Breast epithelium (tissue), 4 donors: Measurements from ENCODE around the gene OSBPL9. TPM values are rescaled to one million over a fixed set of nuclear protein-coding genes. Genes with fewer than 3 reads are reported as not detected.

Experiments
- DNase-seq, 2 donors: peaks; one replicate each; pipeline ENCODE4 v3.0.0-alpha.2; 2019; ENCODE audit warnings: low spot score in 2 of 2
- H3K27ac ChIP-seq, 2 donors: fragments of 200-600 bp; sonication (generic) in 1 of 2; one replicate each; pipeline ENCODE4 v1.5.1; 2016 to 2019; ENCODE audit warnings: mild to moderate bottlenecking in 1 of 2
- H3K27me3 ChIP-seq, 2 donors: fragments of 200-600 bp; sonication (generic) in 1 of 2; one replicate each; pipeline versions ENCODE4 v1.5.1 to v1.6.0; 2017 to 2019; ENCODE audit warnings: control low read depth in 1 of 2, mild to moderate bottlenecking in 1 of 2
- H3K36me3 ChIP-seq: fragments of 200-600 bp; one replicate; pipeline ENCODE4 v1.5.1; 2019
- H3K4me1 ChIP-seq, 2 donors: fragments of 200-600 bp; sonication (generic); one replicate each; pipeline ENCODE4 v1.5.1; 2016 to 2019; ENCODE audit warnings: control low read depth in 1 of 2
- H3K4me3 ChIP-seq, 3 donors: fragments of 200-600 bp; sonication (generic); 1 replicate in 2 of 3; 2 replicates in 1 of 3; pipeline ENCODE4 v1.5.1; 2016 to 2019; ENCODE audit warnings: mild to moderate bottlenecking in 3 of 3, moderate library complexity in 2 of 3
- H3K9me3 ChIP-seq, 2 donors: fragments of 200-600 bp; sonication (generic) in 1 of 2; one replicate each; pipeline ENCODE4 v1.5.1; 2016 to 2019; ENCODE audit warnings: control low read depth in 1 of 2
- POLR2A ChIP-seq: fragments of 450-650 bp; IDR thresholded peaks from one replicate; pipeline ENCODE4 v1.6.1; 2016; ENCODE audit warnings: antibody characterized with exemption, mild to moderate bottlenecking, moderate library complexity
- POLR2AphosphoS5 ChIP-seq, 3 donors: sonication (generic); formaldehyde crosslinking; IDR thresholded peaks; one replicate each; pipeline ENCODE4 v1.6.1; 2017; ENCODE audit warnings: antibody characterized with exemption in 3 of 3
- intact Hi-C: fragments of 100-400 bp; cut with DNase I; formaldehyde crosslinking; loops from one replicate; pipeline ENCODE4 v1.15.1; 2023; ENCODE audit warnings: low total_unique reads
- total RNA-seq, 3 donors: library from RNA; depleted of rRNA; stranded (reverse); fragments of >200 nt; gene quantifications; one replicate each; pipeline ENCODE4 v1.1.0, GENCODE V29; 2016
- TF ChIP-seq, protein P1 (sequence below), 3 donors: fragments of 450-650 bp; IDR thresholded peaks; one replicate each; pipeline ENCODE4 v1.5.1; 2016 to 2017; ENCODE audit warnings: antibody characterized with exemption in 3 of 3, mild to moderate bottlenecking in 3 of 3, moderate library complexity in 3 of 3

The OSBPL9 gene
- total RNA-seq, 3 donors from 2014 or later: 107 to 213 (median 136) TPM

DNA sequence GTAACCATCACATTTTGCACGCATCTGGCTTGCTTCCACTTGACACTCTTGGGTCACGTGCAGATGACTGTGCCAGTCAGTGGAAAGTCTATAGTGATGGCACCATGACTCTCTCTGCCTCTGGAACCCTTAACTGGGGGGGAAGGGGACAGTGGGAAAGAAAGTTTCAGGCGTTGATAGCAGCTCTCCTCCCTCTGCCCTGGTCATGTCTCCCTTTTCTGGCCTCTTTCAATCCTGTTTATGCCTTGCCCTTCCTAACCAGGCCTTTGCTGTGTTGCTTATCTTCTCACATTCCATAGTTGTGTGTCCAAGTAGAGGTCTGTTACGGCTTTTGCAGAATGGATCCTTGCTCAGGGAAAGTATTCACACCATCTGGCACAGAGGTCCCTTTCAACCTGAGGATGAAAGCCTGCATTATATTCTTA lies 168.1 kb downstream of the OSBPL9 start:
- TF ChIP-seq, protein P1, sequence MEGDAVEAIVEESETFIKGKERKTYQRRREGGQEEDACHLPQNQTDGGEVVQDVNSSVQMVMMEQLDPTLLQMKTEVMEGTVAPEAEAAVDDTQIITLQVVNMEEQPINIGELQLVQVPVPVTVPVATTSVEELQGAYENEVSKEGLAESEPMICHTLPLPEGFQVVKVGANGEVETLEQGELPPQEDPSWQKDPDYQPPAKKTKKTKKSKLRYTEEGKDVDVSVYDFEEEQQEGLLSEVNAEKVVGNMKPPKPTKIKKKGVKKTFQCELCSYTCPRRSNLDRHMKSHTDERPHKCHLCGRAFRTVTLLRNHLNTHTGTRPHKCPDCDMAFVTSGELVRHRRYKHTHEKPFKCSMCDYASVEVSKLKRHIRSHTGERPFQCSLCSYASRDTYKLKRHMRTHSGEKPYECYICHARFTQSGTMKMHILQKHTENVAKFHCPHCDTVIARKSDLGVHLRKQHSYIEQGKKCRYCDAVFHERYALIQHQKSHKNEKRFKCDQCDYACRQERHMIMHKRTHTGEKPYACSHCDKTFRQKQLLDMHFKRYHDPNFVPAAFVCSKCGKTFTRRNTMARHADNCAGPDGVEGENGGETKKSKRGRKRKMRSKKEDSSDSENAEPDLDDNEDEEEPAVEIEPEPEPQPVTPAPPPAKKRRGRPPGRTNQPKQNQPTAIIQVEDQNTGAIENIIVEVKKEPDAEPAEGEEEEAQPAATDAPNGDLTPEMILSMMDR (IDR thresholded peaks at IDR 0.05): no peak
- TF ChIP-seq POLR2A (no peak), POLR2AphosphoS5 (IDR thresholded peaks at IDR 0.05) (no peak)
- Histone ChIP-seq H3K9me3 (no peaks in the 10 kb centered on the region), H3K27ac (no peak overlapping the region), H3K4me3 (no peak overlapping the region), H3K27me3 (no peaks in the 10 kb centered on the region), H3K4me1 (no peaks in the 10 kb centered on the region), H3K36me3 (peaks cover 29% of the 10 kb centered on the region)
- no peak for DNase-seq
- intact Hi-C loops: no loop called here

DNA sequence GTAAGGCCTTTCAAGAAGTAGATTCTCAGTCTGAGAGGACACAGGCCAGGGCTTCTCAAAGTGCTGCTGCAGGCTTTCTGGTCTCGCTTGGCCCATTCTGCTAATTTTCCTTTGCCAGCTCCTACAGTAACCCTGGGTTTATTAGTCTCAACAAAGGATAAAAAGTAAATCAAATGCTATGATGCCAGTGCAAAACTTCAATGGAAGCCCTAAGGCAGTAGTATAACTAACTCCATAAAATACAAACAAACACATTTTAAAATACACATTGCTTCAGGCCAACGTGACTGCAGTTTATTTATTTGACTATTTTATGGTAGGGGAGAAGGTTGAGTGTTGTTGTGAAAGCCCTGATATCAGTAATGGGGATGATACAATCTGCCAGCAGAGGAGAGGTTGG lies 172.0 kb downstream of the OSBPL9 start:
- no peaks in the 10 kb centered on the region for H3K27me3 ChIP-seq
- intact Hi-C loops: no loop called here
- DNase-seq: no peak
- H3K4me3 ChIP-seq: no peak overlapping the region
- H3K27ac ChIP-seq: no peak overlapping the region
- TF ChIP-seq POLR2AphosphoS5 (IDR thresholded peaks at IDR 0.05): no peak
- TF ChIP-seq POLR2A: no peak
- TF ChIP-seq, protein P1 (IDR thresholded peaks at IDR 0.05): no peak
- H3K36me3 ChIP-seq: peaks cover 35% of the 10 kb centered on the region
- H3K4me1 ChIP-seq: no peaks in the 10 kb centered on the region
- H3K9me3 ChIP-seq: no peaks in the 10 kb centered on the region

DNA sequence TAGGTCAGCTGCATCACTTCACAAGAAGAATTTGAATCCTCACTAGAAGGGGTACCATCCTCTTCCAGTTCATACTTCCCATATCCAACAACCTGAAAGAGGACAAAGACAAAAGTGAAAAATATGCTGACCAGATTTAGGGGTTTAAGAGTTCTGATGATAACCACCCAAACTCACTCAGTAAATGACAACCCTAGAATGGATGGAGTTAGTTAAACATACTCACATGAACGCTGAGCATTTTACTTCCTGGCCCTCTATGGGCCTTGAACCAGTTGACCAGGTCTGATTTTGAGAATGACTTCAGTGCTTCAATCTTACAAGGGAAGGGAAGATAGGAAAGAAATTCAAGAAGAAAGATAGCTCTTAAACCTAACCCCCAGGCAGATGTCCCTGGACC lies 172.4 kb downstream of the OSBPL9 start:
- Histone ChIP-seq H3K27me3 (no peaks in the 10 kb centered on the region), H3K4me3 (no peak overlapping the region), H3K27ac (no peak overlapping the region), H3K36me3 (peaks cover 35% of the 10 kb centered on the region), H3K9me3 (no peaks in the 10 kb centered on the region), H3K4me1 (no peaks in the 10 kb centered on the region)
- no peak for DNase-seq
- intact Hi-C loops: no loop called here
- no peak for TF ChIP-seq POLR2AphosphoS5 (IDR thresholded peaks at IDR 0.05)
- TF ChIP-seq POLR2A: no peak
- TF ChIP-seq, protein P1 (IDR thresholded peaks at IDR 0.05): no peak

DNA sequence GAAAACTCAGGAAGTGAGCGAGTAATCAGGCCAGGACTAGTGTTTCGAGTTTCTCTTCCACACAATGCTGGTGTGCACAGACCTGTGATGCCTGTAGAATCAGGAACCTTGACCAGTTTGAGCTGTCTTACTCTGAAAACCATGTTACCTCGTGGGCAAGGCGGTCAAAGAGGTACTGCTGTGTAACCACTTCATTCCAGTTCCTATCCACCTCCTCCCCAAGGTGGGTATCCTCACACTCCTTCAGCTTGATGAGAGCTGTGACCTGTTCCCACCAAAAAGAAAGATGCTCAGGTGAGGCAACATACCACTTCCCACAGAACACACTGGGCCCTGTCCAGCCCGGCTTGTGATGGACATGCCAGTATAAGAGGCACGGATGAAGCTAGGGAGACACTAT lies 173.5 kb downstream of the OSBPL9 start:
- Histone ChIP-seq H3K27ac (no peak overlapping the region), H3K4me1 (no peaks in the 10 kb centered on the region), H3K4me3 (no peak overlapping the region), H3K27me3 (no peaks in the 10 kb centered on the region), H3K36me3 (peaks cover 31% of the 10 kb centered on the region), H3K9me3 (no peaks in the 10 kb centered on the region)
- intact Hi-C loops: no loop called here
- TF ChIP-seq, protein P1 (IDR thresholded peaks at IDR 0.05): no peak
- TF ChIP-seq POLR2AphosphoS5 (IDR thresholded peaks at IDR 0.05): no peak
- TF ChIP-seq POLR2A: no peak
- DNase-seq: no peak

DNA sequence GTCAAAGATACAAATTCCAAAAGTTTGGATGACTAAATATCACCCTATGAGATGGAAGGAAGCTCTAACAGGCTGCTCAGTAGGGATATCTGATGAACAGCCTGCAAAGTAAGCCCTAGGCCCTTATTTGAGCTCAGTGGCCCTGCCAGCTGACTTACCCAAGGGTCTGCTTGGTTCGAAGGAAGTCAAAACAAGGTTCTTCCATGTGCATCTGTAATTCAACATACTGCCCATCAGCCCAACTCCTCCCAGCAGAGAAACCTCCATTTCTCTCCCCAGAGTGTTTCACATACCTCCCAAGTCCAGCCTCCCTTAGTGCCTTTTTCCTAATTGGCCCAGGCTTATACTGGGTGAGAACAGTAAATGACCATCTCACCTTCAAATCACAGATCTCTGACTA lies 175.0 kb downstream of the OSBPL9 start:
- Histone ChIP-seq H3K4me1 (no peaks in the 10 kb centered on the region), H3K27me3 (no peaks in the 10 kb centered on the region), H3K36me3 (peaks cover 19% of the 10 kb centered on the region), H3K4me3 (no peak overlapping the region), H3K27ac (no peak overlapping the region), H3K9me3 (no peaks in the 10 kb centered on the region)
- intact Hi-C loops: no loop called here
- no peak for DNase-seq
- no peak for TF ChIP-seq POLR2AphosphoS5 (IDR thresholded peaks at IDR 0.05)
- no peak for TF ChIP-seq POLR2A
- TF ChIP-seq, protein P1 (IDR thresholded peaks at IDR 0.05): no peak
